LNCaP clone FGC (cell line): ENCODE measurements around the gene GREM2.

Experiments used
- DNase-seq: peaks from one replicate; pipeline ENCODE4 v3.0.0-alpha.2; 2011; ENCODE audit warnings: low read depth
- H3K4me3 ChIP-seq: 2 replicates; pipeline ENCODE4 v1.5.1; 2011; ENCODE audit warnings: mild to moderate bottlenecking, low read depth, low read length, control low read depth
- CTCF ChIP-seq: IDR thresholded peaks from 2 replicates; pipeline ENCODE4 v1.5.1; 2012; ENCODE audit warnings: mild to moderate bottlenecking; ENCODE audit not compliant: control insufficient read depth, insufficient read depth; ENCODE audit errors: extremely low read depth

Gene GREM2

GRCh38 chr1:240567066-240567465 is 44.9 kb downstream of the GREM2 start:
- TF ChIP-seq CTCF, result no peak
- DNase-seq, result no peak
- H3K4me3 ChIP-seq, result no peak overlapping the region

- no peak overlapping the region for H3K4me3 ChIP-seq
- no peak for DNase-seq
- no peak for TF ChIP-seq CTCF
Measured at GRCh38 chr1:240562779-240563178, 49.2 kb downstream of the GREM2 start.

GRCh38 chr1:240562111-240562590 is 49.8 kb downstream of the GREM2 start:
- DNase-seq, result no peak
- no peak for TF ChIP-seq CTCF
- H3K4me3 ChIP-seq, result no peak overlapping the region

GRCh38 chr1:240559781-240560180 is 52.2 kb downstream of the GREM2 start:
- no peak for TF ChIP-seq CTCF
- H3K4me3 ChIP-seq, result no peak overlapping the region
- DNase-seq, result no peak

- DNase-seq, result no peak
- no peak for TF ChIP-seq CTCF
- H3K4me3 ChIP-seq, result no peak overlapping the region
Measured at GRCh38 chr1:240555524-240555923, 56.4 kb downstream of the GREM2 start.

- no peak overlapping the region for H3K4me3 ChIP-seq
- no peak for TF ChIP-seq CTCF
- DNase-seq, result no peak
Measured at GRCh38 chr1:240553351-240553750, 58.6 kb downstream of the GREM2 start.

- H3K4me3 ChIP-seq, result no peak overlapping the region
- TF ChIP-seq CTCF, result no peak
- no peak for DNase-seq
Measured at GRCh38 chr1:240539769-240540414, 72.1 kb downstream of the GREM2 start.
